IgD-negative memory B cell (primary cell): Measurements from ENCODE around the gene KCNJ10. TPM values are rescaled to one million over a fixed set of nuclear protein-coding genes. Genes with fewer than 3 reads are reported as not detected.
A peak's percentile ranks its signal among the peaks of the same experiment; 100 is the strongest.
"Not testable (repeated sequence)": the region's sequence is repeated elsewhere in the genome, so short reads cannot be mapped to it uniquely, and the experiment has no call there.

ENCODE experiments used
- H3K27ac Mint-ChIP-seq, 3 donors: one replicate each; pipeline ENCODE4 v1.8.0; 2020 to 2022; ENCODE audit warnings: mild to moderate bottlenecking in 3 of 3, mixed read lengths in 3 of 3, moderate library complexity in 1 of 3
- H3K27me3 Mint-ChIP-seq: one replicate; pipeline ENCODE4 v1.8.0; 2021; ENCODE audit warnings: mixed read lengths
- H3K36me3 Mint-ChIP-seq: one replicate; pipeline ENCODE4 v1.8.0; 2020; ENCODE audit warnings: mild to moderate bottlenecking, mixed read lengths
- H3K4me1 Mint-ChIP-seq, 3 donors: one replicate each; pipeline ENCODE4 v1.8.0; 2020 to 2022; ENCODE audit warnings: mixed read lengths in 3 of 3, mild to moderate bottlenecking in 1 of 3
- H3K4me3 Mint-ChIP-seq, 4 donors: one replicate each; pipeline ENCODE4 v1.8.0; 2020 to 2022; ENCODE audit warnings: mild to moderate bottlenecking in 4 of 4, mixed read lengths in 4 of 4, moderate library complexity in 3 of 4
- H3K9me3 Mint-ChIP-seq, 3 donors: one replicate each; pipeline ENCODE4 v1.8.0; 2020 to 2021; ENCODE audit warnings: mixed read lengths in 3 of 3, mild to moderate bottlenecking in 1 of 3
- polyA plus RNA-seq: library from polyadenylated mRNA; unstranded; fragments of 300-500 nt; fragmentation: Illumina TruSeq; gene quantifications from one replicate; pipeline ENCODE4 v1.2.3, GENCODE V29; 2021

The KCNJ10 gene
- not detected for polyA plus RNA-seq

- peak within 1 kb of the TSS in 1 of 3 donors; percentile 70 for H3K27ac Mint-ChIP-seq
- peak within 1 kb of the TSS; percentile 82 to 97 (median 88) for H3K4me3 Mint-ChIP-seq
These were observed at the start of gene KCNJ10 for GRCh38 chr1:160069460-160070231. KCNJ10 (minus strand) TSS chr1:160070160; CDS start chr1:160042532, 27,628 bp downstream.

GRCh38 chr1:160118928-160119327, 49.0 kb upstream of the KCNJ10 start:
- Mint-ChIP-seq H3K36me3 (no peaks in the 10 kb centered on the region), H3K27me3 (peaks cover 12% of the 10 kb centered on the region), H3K27ac (no peak overlapping the region), H3K9me3 (no peaks in the 10 kb centered on the region), H3K4me3 (no peak overlapping the region), H3K4me1 (peaks cover 0 to 1% (median 0%) of the 10 kb centered on the region in 3 donors)

More at GRCh38 chr1:160069460-160070231, at the start of gene KCNJ10:
- peaks cover 17% of the 10 kb centered on the region for H3K27me3 Mint-ChIP-seq
- H3K4me1 Mint-ChIP-seq = peaks cover 10 to 14% (median 12%) of the 10 kb centered on the region in 3 donors
- peaks cover 1% of the 10 kb centered on the region for H3K36me3 Mint-ChIP-seq
- peaks cover 0 to 4% (median 0%) of the 10 kb centered on the region in 3 donors for H3K9me3 Mint-ChIP-seq

DNA sequence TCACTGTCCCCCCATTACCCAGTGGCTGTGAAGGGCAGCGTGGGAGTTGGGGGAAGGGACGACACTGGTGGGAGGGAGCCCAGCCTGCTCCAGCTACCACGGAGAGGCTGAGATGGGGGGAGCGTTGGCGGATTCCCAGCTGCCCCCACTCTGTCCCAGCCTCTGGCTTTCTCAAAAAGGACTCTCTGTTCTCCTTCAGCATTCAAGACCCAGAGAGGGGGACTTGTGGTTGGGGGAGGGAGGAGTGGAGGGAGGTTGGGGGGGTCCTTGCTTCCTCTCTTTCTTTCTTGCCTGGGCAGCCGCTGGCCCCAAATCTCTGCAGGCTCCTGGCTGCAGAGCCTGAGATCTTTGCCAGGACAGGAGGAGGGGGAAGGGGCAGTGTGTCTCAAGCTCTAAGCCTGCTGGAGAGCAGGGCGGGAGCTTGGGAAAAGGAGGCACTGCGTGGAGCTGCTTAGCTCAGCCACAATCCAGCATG, 47.8 kb upstream of the KCNJ10 start:
- peaks cover 12% of the 10 kb centered on the region for H3K27me3 Mint-ChIP-seq
- H3K4me3 Mint-ChIP-seq = no peak overlapping the region
- H3K36me3 Mint-ChIP-seq = no peaks in the 10 kb centered on the region
- peaks cover 0 to 1% (median 0%) of the 10 kb centered on the region in 3 donors for H3K4me1 Mint-ChIP-seq
- no peak overlapping the region for H3K27ac Mint-ChIP-seq
- H3K9me3 Mint-ChIP-seq = no peaks in the 10 kb centered on the region

- H3K4me3 Mint-ChIP-seq = no peak overlapping the region
- peaks cover 0 to 1% (median 0%) of the 10 kb centered on the region in 3 donors for H3K4me1 Mint-ChIP-seq
- no peaks in the 10 kb centered on the region for H3K9me3 Mint-ChIP-seq
- peaks cover 15% of the 10 kb centered on the region for H3K27me3 Mint-ChIP-seq
- no peaks in the 10 kb centered on the region for H3K36me3 Mint-ChIP-seq
- H3K27ac Mint-ChIP-seq = no peak overlapping the region
These were observed 47.3 kb upstream of the KCNJ10 start for GRCh38 chr1:160117300-160117699.

DNA sequence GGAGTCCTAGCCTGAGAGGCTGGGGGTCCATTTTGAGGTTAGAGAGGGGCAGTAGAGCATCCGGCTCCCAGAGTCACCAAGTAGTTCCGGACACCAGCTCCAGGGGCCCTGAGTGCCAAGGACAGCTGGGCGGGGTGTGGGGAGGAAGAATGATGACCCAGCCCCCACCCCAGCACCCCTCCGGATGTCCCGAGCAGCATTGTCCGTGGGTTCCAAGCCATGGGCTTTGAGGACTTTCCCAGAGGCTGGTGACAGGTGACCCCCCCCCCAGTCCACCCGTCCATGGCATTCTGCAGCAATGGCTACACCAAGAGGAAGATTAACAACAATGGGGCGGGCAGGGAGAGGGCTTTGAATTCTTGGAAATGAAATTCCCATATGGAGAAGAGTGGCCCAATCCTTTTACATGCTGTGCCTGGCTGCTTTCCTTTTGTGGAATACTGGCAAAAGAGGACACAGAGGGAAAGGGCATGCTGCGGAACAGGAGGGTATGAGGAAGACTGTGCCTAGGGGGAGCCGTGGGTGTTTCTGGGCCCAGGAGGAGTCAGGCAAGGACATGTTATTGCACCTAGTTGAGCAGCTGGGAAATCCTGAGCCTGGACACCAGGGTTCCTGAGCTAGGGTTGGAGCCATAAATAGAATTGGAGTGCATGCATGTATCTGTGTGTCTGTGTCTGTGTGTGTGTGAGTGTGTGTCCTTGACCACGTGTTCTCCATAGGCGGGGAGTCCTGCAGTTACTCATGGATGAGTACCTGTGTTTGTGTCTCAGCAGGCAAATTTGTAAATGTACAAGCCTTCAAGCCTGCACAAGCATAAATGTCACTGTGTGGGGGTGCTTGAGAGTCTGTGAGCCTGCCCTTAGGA, 46.6 kb upstream of the KCNJ10 start:
- H3K27me3 Mint-ChIP-seq = peaks cover 15% of the 10 kb centered on the region
- H3K4me1 Mint-ChIP-seq = peaks cover 0 to 1% (median 0%) of the 10 kb centered on the region in 3 donors
- H3K36me3 Mint-ChIP-seq = no peaks in the 10 kb centered on the region
- no peak overlapping the region for H3K27ac Mint-ChIP-seq
- H3K9me3 Mint-ChIP-seq = no peaks in the 10 kb centered on the region
- H3K4me3 Mint-ChIP-seq = no peak overlapping the region

- H3K27ac Mint-ChIP-seq = no peak within 1 kb of the TSS
- H3K36me3 Mint-ChIP-seq = no peaks in the 10 kb centered on the region
- no peak within 1 kb of the TSS for H3K4me3 Mint-ChIP-seq
- peaks cover 0 to 1% (median 0%) of the 10 kb centered on the region in 3 donors for H3K4me1 Mint-ChIP-seq
- H3K9me3 Mint-ChIP-seq = no peaks in the 10 kb centered on the region
- peaks cover 15% of the 10 kb centered on the region for H3K27me3 Mint-ChIP-seq
These were observed 45.8 kb upstream of the KCNJ10 start, which contains the start of gene ATP1A2 for GRCh38 chr1:160115545-160116282. ATP1A2 (plus strand) TSS chr1:160115759; CDS start chr1:160115862, 103 bp downstream.

DNA sequence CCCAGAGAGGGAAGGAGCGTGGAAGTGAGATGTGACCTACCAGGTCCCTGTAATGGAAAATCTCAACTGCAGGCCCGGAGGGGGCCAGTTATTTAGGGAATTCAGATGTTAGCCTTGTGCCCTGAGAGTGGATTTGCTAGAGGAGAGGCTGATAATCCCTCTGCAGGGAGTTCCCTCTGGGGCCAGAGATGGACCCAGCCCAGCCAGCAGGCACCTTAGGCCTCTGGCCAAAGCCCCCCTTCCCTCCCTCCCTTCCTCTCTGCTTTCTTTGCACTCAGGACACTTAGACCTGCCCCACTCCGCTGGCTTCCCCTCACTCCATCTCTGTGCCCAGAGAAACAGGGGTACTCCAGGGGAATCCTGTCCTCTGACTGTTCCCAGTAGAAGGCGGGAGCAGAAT, 44.1 kb upstream of the KCNJ10 start:
- Mint-ChIP-seq H3K36me3 (no peaks in the 10 kb centered on the region), H3K27ac (no peak overlapping the region), H3K4me3 (no peak overlapping the region), H3K27me3 (peaks cover 21% of the 10 kb centered on the region), H3K4me1 (peaks cover 0 to 1% (median 0%) of the 10 kb centered on the region in 3 donors), H3K9me3 (no peaks in the 10 kb centered on the region)

DNA sequence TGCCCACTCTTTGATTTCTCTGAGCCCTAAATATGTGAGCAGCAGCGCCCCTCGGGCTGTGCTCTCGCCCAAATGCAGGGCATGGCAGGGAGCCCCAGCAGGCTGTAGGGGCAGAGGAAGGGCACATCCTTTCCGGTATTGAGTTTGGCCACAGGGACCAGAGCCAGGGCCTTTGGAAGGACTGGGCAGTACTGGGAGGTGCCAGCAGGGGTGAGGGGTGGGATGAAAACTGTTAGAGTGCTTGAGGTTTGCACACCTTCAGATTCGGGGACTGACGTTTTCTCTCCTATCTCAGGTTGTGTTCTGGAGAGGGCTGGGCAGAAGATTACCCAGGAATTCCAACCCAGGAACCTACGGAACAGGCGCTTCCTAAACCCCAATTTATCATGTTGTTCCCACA, 43.4 kb upstream of the KCNJ10 start:
- Mint-ChIP-seq H3K4me3 (no peak overlapping the region), H3K9me3 (no peaks in the 10 kb centered on the region), H3K4me1 (peaks cover 0 to 4% (median 0%) of the 10 kb centered on the region in 3 donors), H3K36me3 (no peaks in the 10 kb centered on the region), H3K27ac (no peak overlapping the region), H3K27me3 (peaks cover 23% of the 10 kb centered on the region)

DNA sequence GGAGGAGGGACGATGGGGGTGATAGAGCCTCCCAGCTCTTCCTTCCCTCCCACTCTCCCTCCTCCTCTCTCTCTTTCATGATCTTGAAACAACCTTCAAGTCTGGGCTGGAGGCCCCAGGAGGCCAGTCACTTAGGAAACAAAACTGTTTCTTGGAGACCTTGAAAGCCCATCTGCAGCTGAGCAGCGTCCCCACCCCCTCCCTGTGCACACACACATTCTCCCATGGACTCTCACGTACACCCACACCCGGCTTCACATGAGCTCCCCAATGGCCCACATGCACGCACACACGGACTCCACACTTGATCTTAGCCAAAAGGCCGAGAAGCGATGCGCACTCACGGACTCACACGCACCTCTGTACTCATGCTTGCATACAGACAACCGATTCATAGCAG, 42.4 kb upstream of the KCNJ10 start:
- peaks cover 0 to 3% (median 0%) of the 10 kb centered on the region in 3 donors for H3K4me1 Mint-ChIP-seq
- no peak overlapping the region for H3K4me3 Mint-ChIP-seq
- no peaks in the 10 kb centered on the region for H3K9me3 Mint-ChIP-seq
- peak overlapping the region in 1 of 3 donors; percentile 12 for H3K27ac Mint-ChIP-seq
- H3K36me3 Mint-ChIP-seq = no peaks in the 10 kb centered on the region
- H3K27me3 Mint-ChIP-seq = peaks cover 22% of the 10 kb centered on the region

DNA sequence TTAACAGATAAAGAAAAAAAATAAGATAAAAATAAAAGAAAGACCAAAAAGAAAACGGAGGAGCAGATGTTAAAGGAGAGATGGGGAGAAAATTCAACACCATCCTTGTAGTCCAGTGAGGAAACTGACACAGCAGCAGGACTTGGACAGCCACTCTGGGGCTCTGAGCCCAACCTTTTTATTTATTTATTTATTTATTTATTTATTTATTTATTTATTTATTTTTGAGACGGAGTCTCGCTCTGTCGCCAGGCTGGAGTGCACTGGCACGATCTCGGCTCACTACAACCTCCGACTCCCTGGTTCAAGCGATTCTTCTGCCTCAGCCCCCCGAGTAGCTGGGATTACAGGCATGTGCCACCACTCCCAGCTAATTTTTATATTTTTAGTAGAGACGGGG, 41.5 kb upstream of the KCNJ10 start:
- not testable (repeated sequence) for H3K9me3 Mint-ChIP-seq, H3K27ac Mint-ChIP-seq, H3K4me3 Mint-ChIP-seq, H3K4me1 Mint-ChIP-seq, H3K36me3 Mint-ChIP-seq
- H3K27me3 Mint-ChIP-seq = peaks cover 15% of the 10 kb centered on the region

DNA sequence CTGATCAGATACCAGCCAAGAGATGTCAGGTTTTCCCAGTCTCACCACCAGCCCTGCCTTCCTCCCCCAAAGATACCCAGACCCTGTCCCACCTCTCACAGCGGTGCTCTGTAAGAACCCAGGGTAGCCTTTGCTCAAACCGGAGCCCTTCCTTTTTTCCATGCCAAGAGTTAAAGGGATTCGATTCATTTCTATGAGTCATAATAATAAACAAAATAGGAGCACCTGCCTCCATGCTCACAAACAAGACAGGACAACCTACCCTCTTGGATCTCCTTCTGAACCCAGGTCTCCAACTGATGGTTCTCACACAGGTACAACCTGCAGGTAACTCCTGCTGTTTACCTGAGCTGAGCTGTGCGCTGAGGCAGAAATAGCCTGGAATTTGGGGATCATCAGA, 39.7 kb upstream of the KCNJ10 start:
- Mint-ChIP-seq H3K4me1 (peaks cover 0 to 4% (median 3%) of the 10 kb centered on the region in 3 donors), H3K27ac (no peak overlapping the region), H3K36me3 (no peaks in the 10 kb centered on the region), H3K9me3 (no peaks in the 10 kb centered on the region), H3K27me3 (peaks cover 13% of the 10 kb centered on the region), H3K4me3 (no peak overlapping the region)

DNA sequence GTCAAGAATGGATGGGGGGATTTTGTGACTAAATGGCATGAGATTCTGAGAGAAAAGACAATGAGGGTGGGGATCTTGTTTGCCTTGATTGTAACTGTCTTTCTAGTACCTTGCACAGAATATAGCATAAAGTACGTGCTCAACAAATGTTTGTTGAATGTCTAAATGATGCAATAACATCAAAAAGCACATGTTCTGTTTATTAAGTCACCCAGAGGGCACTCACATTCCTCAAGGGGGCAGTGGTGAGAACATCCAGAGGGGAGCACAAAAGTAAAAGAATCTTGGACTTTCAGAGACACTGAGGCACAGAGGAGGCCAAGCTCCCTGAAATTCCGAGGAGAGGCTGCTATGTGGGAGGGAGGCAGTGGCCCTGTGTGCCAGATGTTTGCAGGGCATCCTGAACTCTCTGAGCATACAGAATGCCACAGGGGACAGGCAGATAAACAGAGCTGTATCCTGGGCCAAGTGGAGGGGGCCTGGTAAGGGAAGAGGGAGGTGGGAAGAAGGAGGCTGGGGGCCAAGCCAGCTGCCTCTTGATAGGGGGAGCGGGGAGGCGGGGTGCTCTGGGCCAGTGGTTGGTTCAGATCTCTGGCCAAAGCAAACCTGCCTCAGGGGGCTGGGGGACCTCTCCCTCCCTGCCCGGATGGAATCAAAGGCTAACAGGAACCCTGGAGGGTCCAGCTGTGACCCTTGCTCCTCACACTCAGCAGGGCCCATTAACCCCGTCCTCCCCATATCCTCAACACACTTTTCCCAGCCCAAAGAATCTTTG, 39.1 kb upstream of the KCNJ10 start:
- H3K9me3 Mint-ChIP-seq = no peaks in the 10 kb centered on the region
- H3K27ac Mint-ChIP-seq = no peak overlapping the region
- peaks cover 0 to 4% (median 3%) of the 10 kb centered on the region in 3 donors for H3K4me1 Mint-ChIP-seq
- no peaks in the 10 kb centered on the region for H3K36me3 Mint-ChIP-seq
- peaks cover 12% of the 10 kb centered on the region for H3K27me3 Mint-ChIP-seq
- H3K4me3 Mint-ChIP-seq = no peak overlapping the region

DNA sequence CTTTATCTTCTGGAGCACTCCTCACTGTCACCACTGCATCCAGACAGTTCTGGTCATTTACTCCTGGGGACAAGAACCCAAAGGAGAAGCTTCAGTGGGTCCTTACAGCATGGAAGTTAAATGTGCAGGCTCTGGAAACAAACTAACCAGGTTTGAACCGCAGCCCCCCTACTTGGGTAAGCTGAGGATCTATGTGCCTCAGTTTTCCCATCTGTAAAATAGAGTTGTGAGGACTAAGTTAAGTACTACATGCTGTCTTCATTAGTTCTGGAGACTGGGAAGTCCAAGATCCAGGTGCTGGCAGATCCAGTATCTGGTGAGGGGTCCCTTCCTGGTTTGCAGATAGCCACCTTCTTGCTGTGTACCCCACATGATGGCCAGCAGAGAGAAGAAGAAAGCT, 37.6 kb upstream of the KCNJ10 start:
- Mint-ChIP-seq H3K27ac (no peak overlapping the region), H3K27me3 (peaks cover 9% of the 10 kb centered on the region), H3K4me3 (no peak overlapping the region), H3K9me3 (no peaks in the 10 kb centered on the region), H3K4me1 (peaks cover 0 to 4% (median 3%) of the 10 kb centered on the region in 3 donors), H3K36me3 (no peaks in the 10 kb centered on the region)

GRCh38 chr1:160105155-160105554, 35.2 kb upstream of the KCNJ10 start:
- peaks cover 0 to 11% (median 11%) of the 10 kb centered on the region in 3 donors for H3K4me1 Mint-ChIP-seq
- H3K36me3 Mint-ChIP-seq = no peaks in the 10 kb centered on the region
- no peak overlapping the region for H3K4me3 Mint-ChIP-seq
- H3K27ac Mint-ChIP-seq = no peak overlapping the region
- no peaks in the 10 kb centered on the region for H3K9me3 Mint-ChIP-seq
- H3K27me3 Mint-ChIP-seq = peaks cover 8% of the 10 kb centered on the region
